ENCODE data around the gene GPI. TPM values are rescaled to one million over a fixed set of nuclear protein-coding genes. Genes with fewer than 3 reads are reported as not detected.

Gene GPI
- total and polyA plus RNA-seq, 5 donors: 285 to 456 (median 391) TPM

DNA sequence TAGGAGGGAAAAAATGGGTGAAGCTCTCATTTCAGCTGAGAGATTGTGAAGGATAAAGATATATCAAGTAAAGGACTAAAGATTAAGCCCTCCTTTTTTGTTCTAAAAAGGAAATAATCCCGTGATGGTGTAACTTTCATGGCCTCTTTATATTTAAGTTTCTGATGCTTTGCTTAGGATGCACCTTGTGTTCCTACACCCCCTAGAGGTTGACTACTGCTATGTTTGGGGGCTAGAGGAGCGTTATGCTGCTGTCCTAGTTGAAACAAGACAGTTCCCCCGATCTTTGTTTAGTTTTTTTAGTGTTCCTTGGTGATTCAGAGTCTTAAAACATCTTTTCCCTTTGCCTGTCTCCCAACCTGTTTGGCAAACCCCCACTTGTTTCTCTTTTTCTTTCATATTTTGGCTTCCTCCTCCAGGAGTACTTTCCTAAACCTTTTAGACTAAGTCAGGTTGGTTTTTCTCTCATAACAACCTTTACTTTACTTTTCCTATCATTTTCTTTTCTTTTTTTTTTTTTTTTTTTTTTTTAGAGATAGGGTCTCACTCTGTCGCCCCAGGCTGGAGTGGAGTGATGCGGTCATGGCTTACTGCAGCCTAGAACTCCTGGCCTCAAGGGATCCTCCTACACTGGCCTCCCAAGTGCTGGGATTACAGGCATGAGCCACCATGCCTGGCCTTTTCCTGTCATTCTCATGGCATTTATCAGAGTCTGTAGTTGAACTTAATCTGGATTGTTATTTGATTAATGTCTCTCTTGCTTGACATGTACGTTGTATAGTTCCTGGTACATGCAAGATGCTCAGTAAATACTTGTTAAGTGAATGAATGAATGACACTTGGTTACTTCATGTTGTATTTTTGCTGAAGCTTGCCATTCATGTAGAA, 66.0 kb downstream of the GPI start:
- Histone ChIP-seq H3K27me3 (ENCODE audit: control insufficient read depth, insufficient read depth) (no peaks in the 10 kb centered on the region), H3K9me3 (ENCODE audit: control insufficient read depth, low read length) (no peaks in the 10 kb centered on the region), H3K4me1 (ENCODE audit: control insufficient read depth, insufficient read depth, low read length) (no peaks in the 10 kb centered on the region), H3K27ac (ENCODE audit: low read length) (no peak overlapping the region), H3K4me3 (ENCODE audit: low read length) (peak overlapping the region; percentile 16)
- 37% methylated on average over 6 of the region's 6 CpGs for WGBS
- DNase-seq (no peak), ATAC-seq (no peak)
- intact Hi-C loops (cut with DNase I): no loop called here

DNA sequence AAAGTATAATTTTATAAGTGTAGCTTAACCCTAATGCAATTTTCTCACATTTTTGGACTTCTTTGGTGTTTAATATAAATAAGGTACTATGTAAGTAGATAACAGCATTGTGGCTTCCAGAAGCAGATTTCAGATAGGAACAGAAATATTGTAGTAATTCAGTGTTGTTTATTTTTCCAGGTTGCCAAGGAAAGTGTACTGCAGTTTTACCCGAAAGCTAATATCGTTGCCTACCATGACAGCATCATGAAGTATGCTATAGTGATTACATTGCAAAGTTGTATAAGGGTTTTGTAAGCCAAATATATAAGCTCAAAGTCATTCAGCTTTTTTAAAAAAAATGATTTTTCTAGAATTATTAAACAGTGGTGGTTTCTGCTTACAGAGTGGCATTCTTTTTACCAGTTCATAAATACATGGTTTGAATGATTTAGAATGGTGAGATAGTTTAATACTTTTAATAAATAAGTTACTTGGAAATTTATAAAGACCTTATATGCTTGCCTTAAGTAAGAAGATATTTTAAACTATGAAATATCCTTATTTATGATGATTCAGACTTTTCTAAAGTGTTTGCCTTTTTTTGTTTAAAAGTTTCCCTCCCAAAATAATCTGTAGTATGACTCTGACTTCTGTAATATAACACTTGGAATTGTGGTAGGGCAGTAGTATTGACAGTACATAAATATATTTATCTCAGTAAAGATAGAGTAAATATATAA, 66.8 kb downstream of the GPI start:
- intact Hi-C loops (cut with DNase I): no loop called here
- Histone ChIP-seq H3K4me1 (ENCODE audit: control insufficient read depth, insufficient read depth, low read length) (no peaks in the 10 kb centered on the region), H3K9me3 (ENCODE audit: control insufficient read depth, low read length) (no peaks in the 10 kb centered on the region), H3K4me3 (ENCODE audit: low read length) (no peak overlapping the region), H3K27ac (ENCODE audit: low read length) (no peak overlapping the region), H3K27me3 (ENCODE audit: control insufficient read depth, insufficient read depth) (no peaks in the 10 kb centered on the region)
- ATAC-seq (no peak), DNase-seq (no peak)
- WGBS: 57% methylated on average over 2 of the region's 2 CpGs

DNA sequence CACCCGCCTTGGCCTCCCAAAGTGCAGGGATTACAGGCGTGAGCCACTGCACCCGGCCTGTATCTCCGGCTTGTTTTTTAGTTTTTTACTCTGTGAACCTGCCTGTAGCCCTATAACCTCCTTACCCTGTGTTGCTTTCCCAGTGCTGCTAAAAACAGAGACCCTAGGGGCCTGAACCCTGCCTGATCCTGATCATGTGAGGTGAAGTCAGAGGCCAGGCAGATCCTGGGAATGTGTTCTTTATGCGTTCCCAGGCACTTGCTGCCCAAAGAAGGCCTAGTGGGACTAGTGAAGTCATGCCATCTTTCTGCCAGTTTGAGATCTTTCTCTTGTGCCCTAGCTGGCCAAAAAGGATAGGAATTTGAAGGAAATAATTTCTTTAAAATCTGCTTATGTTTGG, 67.8 kb downstream of the GPI start:
- DNase-seq (peak in 2 of 3 donors; percentile 31 to 65), ATAC-seq (peak in 1 of 2 donors; percentile 48)
- Histone ChIP-seq H3K4me1 (ENCODE audit: control insufficient read depth, insufficient read depth, low read length) (no peaks in the 10 kb centered on the region), H3K27me3 (ENCODE audit: control insufficient read depth, insufficient read depth) (no peaks in the 10 kb centered on the region), H3K9me3 (ENCODE audit: control insufficient read depth, low read length) (no peaks in the 10 kb centered on the region), H3K4me3 (ENCODE audit: low read length) (no peak overlapping the region), H3K27ac (ENCODE audit: low read length) (no peak overlapping the region)
- intact Hi-C loops (cut with DNase I): no loop called here
- WGBS: 63% methylated on average over 5 of the region's 5 CpGs

DNA sequence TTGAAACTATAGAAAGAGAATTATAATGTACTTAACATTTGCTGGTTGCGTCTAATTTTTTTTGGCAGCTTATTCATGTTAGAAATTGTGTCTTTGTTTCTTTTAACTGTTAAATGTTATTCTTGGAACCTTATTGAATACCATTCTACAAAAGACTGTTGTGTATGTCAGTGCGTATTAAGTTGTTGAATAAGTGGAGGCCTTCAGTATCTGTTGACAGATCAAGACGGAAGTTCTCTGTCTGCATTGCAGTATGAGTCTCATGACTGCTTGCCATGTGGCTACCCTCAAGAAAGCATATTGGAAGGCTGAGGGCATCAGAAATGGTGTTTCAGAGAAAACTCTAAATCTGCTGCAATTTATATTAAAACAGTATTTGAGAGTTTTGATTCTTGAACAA, 71.7 kb downstream of the GPI start:
- ATAC-seq (no peak), DNase-seq (no peak)
- Histone ChIP-seq H3K4me3 (ENCODE audit: low read length) (no peak overlapping the region), H3K27ac (ENCODE audit: low read length) (no peak overlapping the region), H3K4me1 (ENCODE audit: control insufficient read depth, insufficient read depth, low read length) (no peaks in the 10 kb centered on the region), H3K9me3 (ENCODE audit: control insufficient read depth, low read length) (no peaks in the 10 kb centered on the region), H3K27me3 (ENCODE audit: control insufficient read depth, insufficient read depth) (no peaks in the 10 kb centered on the region)
- intact Hi-C loops (cut with DNase I): no loop called here
- WGBS: 63% methylated on average over 3 of the region's 3 CpGs

DNA sequence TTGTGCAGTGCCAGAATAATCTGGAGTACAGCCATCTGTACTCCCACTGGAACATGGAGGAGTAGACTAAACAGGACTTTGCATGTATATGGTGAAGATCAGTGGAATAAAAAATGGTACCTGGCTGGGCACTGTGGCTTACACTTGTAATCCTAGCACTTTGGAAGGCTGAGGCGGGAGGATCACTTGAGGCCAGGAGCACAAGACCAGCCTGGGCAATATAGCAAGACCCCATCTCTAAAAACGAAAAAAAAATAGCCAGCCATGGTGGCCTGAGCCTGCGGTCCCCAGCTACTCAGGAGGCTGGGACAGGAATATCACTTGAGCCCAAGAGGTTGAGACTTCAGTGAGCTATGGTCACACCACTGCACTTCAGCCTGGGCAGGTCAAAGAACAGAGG, 83.2 kb downstream of the GPI start:
- ATAC-seq (no peak), DNase-seq (no peak)
- Histone ChIP-seq H3K27ac (ENCODE audit: low read length) (no peak overlapping the region), H3K9me3 (ENCODE audit: control insufficient read depth, low read length) (no peaks in the 10 kb centered on the region), H3K4me3 (ENCODE audit: low read length) (no peak overlapping the region), H3K4me1 (ENCODE audit: control insufficient read depth, insufficient read depth, low read length) (no peaks in the 10 kb centered on the region), H3K27me3 (ENCODE audit: control insufficient read depth, insufficient read depth) (no peaks in the 10 kb centered on the region)
- 91% methylated on average over 3 of the region's 3 CpGs for WGBS
- intact Hi-C loops (cut with DNase I): no loop called here

Other genes starting within 250 kb of the GPI start
- 10 to 100 TPM; 70.8 to 91.4 (median 78.4) TPM for gene LSM14A, start 192.7 kb upstream of the GPI start, total RNA-seq
- gene LSM14A, start 192.7 kb upstream of the GPI start, polyA plus RNA-seq: 50.7 TPM
- gene GARRE1, start 110.6 kb upstream of the GPI start, total RNA-seq: 10 to 100 TPM; 21.1 to 22.7 (median 22.2) TPM
- 10.6 TPM for gene GARRE1, start 110.6 kb upstream of the GPI start, polyA plus RNA-seq
- 10 to 100 TPM in 1 of 4 donors, 1 to 10 TPM in 3; 8.0 to 12.8 (median 9.5) TPM for gene PDCD2L, start 39.2 kb downstream of the GPI start, total RNA-seq
- 9.2 TPM for gene PDCD2L, start 39.2 kb downstream of the GPI start, polyA plus RNA-seq
- gene UBA2, start 63.2 kb downstream of the GPI start, total RNA-seq: 10 to 100 TPM; 40.0 to 50.0 (median 45.5) TPM
- 39.9 TPM for gene UBA2, start 63.2 kb downstream of the GPI start, polyA plus RNA-seq
- 10 to 100 TPM; 13.6 to 20.1 (median 17.6) TPM for gene WTIP, start 116.6 kb downstream of the GPI start, total RNA-seq
- gene WTIP, start 116.6 kb downstream of the GPI start, polyA plus RNA-seq: 8.2 TPM

All from right cardiac atrium (tissue), 5 donors.